Fibroblast of pulmonary artery (primary cell): ENCODE measurements around the gene RUNDC1.

Source experiments
- DNase-seq: peaks from one replicate; pipeline ENCODE4 v3.0.0-alpha.2; 2010; ENCODE audit warnings: low read depth
- H3K4me3 ChIP-seq: replicated peaks from 2 replicates; pipeline ENCODE4 v1.5.1; 2011; ENCODE audit warnings: low read depth, mild to moderate bottlenecking, control low read depth, low read length, moderate library complexity
- TF ChIP-seq, protein P1 (sequence below): IDR thresholded peaks from 2 replicates; pipeline ENCODE4 v1.5.1; 2011; ENCODE audit warnings: mild to moderate bottlenecking, control low read depth, low read length, inconsistent platforms; ENCODE audit errors: missing control alignments

Gene RUNDC1

DNA sequence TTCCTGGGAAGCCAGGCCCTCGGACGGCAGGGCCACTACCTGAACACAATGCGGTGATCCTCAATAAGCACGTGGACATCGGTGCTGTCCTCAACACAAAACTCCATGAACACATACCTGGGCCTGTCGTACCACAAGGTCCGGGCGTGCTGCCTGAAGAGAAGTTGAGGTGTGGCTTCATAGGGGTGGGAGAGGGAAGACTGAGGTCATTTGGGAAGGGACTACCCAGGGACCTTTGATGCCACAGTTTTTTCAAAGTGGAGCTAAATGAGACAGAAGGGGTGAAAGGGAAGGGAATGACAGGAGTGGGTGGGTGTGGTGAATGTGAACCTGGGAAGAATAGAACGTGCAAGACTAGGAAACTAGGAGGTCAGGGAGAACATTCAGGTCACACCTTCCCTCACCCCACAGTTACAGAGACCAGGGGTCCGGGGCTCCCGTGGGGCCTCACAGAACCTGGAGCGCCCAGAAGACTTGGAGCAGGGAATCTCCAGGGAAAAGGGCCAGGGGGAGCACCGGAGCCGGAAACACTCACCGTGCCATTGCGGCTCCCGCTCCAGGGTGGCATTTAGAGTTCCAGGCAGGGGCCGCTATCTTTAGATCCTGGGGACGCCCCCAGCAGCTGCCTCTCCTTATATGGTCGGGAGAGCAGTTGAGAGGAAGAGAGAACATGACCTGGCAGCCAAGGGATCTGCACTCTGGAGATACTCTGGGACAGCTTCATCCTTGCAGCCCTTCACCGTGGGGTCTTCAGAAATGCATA, 673 bp upstream of the RUNDC1 start, which contains the start of gene PTGES3L:
TSS of gene PTGES3L (minus strand) at position 570 of the 763 bp plus-strand sequence. CDS start at position 543, 27 bp downstream.
- peak; percentile 49 for DNase-seq

DNA sequence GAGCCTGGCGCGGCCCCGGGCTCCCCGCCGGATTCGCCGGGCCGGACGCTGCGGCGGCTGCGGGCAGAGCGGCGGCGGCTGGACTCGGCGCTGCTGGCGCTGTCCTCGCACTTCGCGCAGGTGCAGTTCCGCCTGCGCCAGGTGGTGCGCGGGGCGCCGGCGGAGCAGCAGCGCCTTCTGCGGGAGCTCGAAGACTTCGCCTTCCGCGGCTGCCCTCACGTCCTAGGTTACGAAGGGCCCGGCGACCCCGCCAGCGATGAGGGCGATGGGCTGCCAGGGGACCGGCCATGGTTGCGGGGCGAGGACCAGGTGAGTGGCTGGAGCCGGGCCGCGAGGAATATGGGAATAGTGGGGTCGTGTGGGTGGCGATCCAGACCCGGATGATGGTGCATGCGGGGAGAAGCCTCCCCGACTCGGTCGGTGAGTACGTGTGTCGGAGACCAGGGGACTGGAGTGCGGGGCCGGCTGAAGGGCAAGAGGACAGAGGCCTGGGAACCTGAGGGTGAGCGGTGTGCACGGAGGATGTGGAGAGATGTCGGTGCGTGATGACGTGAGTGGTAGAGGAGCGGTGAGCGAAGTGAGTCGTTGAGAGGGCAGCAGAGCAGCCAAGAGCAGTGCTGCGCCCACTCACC, 517 bp downstream of the RUNDC1 start:
- peak; percentile 56 for DNase-seq
- TF ChIP-seq, protein P1, sequence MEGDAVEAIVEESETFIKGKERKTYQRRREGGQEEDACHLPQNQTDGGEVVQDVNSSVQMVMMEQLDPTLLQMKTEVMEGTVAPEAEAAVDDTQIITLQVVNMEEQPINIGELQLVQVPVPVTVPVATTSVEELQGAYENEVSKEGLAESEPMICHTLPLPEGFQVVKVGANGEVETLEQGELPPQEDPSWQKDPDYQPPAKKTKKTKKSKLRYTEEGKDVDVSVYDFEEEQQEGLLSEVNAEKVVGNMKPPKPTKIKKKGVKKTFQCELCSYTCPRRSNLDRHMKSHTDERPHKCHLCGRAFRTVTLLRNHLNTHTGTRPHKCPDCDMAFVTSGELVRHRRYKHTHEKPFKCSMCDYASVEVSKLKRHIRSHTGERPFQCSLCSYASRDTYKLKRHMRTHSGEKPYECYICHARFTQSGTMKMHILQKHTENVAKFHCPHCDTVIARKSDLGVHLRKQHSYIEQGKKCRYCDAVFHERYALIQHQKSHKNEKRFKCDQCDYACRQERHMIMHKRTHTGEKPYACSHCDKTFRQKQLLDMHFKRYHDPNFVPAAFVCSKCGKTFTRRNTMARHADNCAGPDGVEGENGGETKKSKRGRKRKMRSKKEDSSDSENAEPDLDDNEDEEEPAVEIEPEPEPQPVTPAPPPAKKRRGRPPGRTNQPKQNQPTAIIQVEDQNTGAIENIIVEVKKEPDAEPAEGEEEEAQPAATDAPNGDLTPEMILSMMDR = no peak
- H3K4me3 ChIP-seq = peak overlapping the region; percentile 84

More for the DNA sequence above, 673 bp upstream of the RUNDC1 start, which contains the start of gene PTGES3L:
- H3K4me3 ChIP-seq = peak within 1 kb of the TSS; percentile 84
- TF ChIP-seq, protein P1 = no peak

DNA sequence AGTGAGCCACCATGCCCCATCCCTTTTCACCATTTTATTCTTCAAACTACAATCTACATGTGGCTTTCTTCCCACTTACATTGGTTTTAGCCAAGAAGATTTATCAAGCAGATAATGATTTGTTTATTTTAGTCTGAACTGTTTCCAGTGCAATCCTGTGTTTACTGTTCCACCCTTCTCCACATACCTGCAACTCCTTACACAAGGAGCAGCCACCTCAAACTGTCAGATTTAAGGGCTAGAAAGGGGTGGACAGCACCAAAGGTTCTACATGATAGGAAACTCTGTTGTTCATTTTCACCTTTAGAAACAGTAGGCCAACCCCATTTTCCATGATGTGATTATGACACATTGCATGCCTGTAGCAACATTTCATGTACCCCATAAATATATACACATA, 1.9 kb downstream of the RUNDC1 start:
- DNase-seq = no peak
- TF ChIP-seq, protein P1 = no peak
- H3K4me3 ChIP-seq = no peak overlapping the region

DNA sequence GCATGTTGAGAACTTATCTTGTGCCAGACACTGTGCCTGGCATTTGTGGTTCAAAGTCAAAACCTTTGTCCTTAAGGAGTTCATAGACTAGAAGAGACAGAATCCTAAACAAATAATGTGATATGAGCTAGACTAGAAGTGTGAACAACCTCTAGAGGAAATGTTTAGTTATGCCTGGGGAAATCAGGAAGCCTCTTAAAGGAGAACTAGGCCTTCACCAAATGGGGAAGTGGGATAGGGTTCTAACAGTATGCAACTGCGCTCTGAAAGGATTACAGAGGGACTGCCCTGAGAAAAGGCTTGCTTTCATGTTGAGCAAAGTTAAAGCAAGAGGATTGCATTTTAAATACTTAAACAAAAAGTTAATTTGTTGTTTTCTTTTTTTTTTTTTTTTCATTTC, 4.9 kb downstream of the RUNDC1 start:
- H3K4me3 ChIP-seq = no peak overlapping the region
- TF ChIP-seq, protein P1 = no peak
- DNase-seq = no peak

DNA sequence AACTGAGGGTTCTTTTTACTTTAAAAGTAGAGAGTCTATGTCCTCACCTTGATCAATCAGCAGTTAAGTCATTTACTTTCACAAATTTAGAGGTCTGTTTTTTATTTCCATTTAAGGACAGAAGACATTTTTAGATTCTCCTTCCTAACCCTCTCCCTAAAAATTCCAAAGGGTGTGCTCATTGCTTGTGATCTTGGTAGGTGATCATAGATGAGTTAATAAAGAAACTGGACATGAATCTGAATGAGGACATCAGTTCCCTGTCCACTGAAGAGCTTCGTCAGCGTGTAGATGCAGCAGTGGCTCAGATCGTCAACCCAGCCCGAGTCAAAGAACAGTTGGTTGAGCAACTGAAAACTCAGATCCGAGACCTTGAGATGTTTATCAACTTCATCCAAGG, 8.8 kb downstream of the RUNDC1 start:
- H3K4me3 ChIP-seq = no peak overlapping the region
- DNase-seq = no peak
- TF ChIP-seq, protein P1 = no peak

DNA sequence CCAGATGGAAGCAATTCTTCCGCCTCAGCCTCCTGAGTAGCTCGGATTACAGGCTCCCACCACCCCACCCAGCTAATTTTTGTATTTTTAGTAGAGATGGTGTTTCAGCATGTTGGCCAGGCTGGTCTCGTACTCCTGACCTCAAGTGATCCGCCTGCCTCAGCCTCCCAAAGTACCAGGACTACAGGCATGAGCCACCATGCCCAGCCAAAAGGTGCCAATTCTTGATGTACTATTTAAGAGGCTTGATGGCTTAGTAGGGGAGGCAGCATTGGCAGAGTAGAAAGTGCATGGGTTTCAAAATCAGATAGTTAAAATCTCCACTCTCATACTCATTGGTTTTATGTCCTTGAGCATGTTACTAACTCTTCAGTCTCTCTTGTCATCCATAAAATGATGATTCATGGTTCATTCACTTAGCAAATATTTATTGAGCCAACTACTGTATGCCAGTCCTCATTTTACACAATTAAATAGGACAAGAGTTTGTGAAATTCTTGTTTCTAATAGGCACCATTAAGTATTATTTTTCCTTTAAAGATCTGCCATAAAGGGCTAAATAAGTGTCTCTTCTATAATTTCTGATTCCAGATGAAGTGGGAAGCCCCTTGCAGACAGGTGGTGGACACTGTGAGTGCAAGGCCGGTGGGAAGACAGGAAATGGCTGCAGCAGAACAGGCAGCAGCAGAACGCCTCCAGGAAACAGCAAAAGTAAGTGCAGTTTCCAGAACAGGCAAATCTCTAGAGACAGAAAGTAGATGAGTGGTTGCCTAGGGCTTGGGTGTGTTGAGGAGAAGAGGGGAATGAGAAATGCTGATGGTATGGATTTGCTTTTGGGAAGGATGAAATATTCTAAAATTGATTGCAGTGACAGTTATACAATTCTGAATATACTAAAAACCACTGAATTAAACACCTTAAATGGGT, 9.6 kb downstream of the RUNDC1 start:
- H3K4me3 ChIP-seq = no peak overlapping the region
- TF ChIP-seq, protein P1 = no peak
- DNase-seq = no peak
